HCT116 (cell line): ENCODE data around the gene NPDC1. TPM values are rescaled to one million over a fixed set of nuclear protein-coding genes. Genes with fewer than 3 reads are reported as not detected.

Experiments
- ATAC-seq: fragments of 200-7000 bp; cut with Tn5 transposase; 2 replicates; pipeline ENCODE4 v1.9.1; 2020; ENCODE audit warnings: mild to moderate bottlenecking, moderate library complexity
- BruUV-seq: library from RNA; stranded (reverse); fragments of 400-500 nt; replicated peaks from 2 replicates; lab custom pipeline; 2021; lab: Mats Ljungman, UMichigan
- CTCF ChIA-PET: fragments of 300-600 bp; sonication (Branson Sonifier 250); formaldehyde crosslinking; loops from one replicate; lab custom pipeline; 2021; ENCODE audit warnings: antibody characterized with exemption; lab: Charles Lee
- POLR2A ChIA-PET: fragments of 300-600, 350-600 bp; sonication (Branson Sonifier 250); formaldehyde crosslinking; loops from one replicate; lab custom pipeline; 2021; ENCODE audit warnings: antibody characterized with exemption; lab: Charles Lee
- RAD21 ChIA-PET, 2 experiments: fragments of 300-600 bp; sonication (Branson Sonifier 250); formaldehyde crosslinking; loops; one replicate each; lab custom pipeline; 2023; ENCODE audit warnings: low total read pairs in 2 of 2; ENCODE audit not compliant: uncharacterized antibody in 2 of 2, unreplicated experiment in 2 of 2, low non-redundant PET in 1 of 2; lab: Charles Lee
- DNase-seq: peaks from one replicate; pipeline ENCODE4 v3.0.0-alpha.2; 2010; ENCODE audit warnings: low read depth, low spot score
- H2AFZ ChIP-seq: fragments of 200-600 bp; shearing (Covaris generic), sonication (generic); 2 replicates; pipeline ENCODE4 v1.6.1; 2017; ENCODE audit warnings: low read depth, mixed run types, mixed read lengths, antibody characterized with exemption, low read length; ENCODE audit not compliant: poor library complexity, severe bottlenecking
- H3K27ac ChIP-seq: 2 replicates; pipeline ENCODE4 v1.5.1; 2012; ENCODE audit warnings: low read depth, low read length
- H3K27me3 ChIP-seq: fragments of 200-600 bp; sonication (generic); 2 replicates; pipeline ENCODE4 v1.6.1; 2016; ENCODE audit warnings: mixed run types, low read length, mixed read lengths; ENCODE audit not compliant: insufficient read depth
- H3K36me3 ChIP-seq, 2 experiments: fragments of 200-500 bp in 1 of 2; fragments of 200-600 bp in 1 of 2; sonication (Bioruptor generic) in 1 of 2; sonication (generic) in 1 of 2; 2 replicates each; pipeline versions ENCODE4 v1.5.1 to v1.6.1; 2014 to 2016; ENCODE audit warnings: low read length in 2 of 2, inconsistent platforms in 1 of 2, mixed read lengths in 1 of 2, mixed run types in 1 of 2; ENCODE audit not compliant: insufficient read depth in 2 of 2, control insufficient read depth in 1 of 2
- H3K4me1 ChIP-seq, 2 experiments: fragments of 200-600 bp in 1 of 2; sonication (generic) in 1 of 2; 2 replicates each; pipeline versions ENCODE4 v1.5.1 to v1.6.1; 2012 to 2017; ENCODE audit warnings: low read length in 2 of 2, inconsistent platforms in 1 of 2, mild to moderate bottlenecking in 1 of 2, mixed read lengths in 1 of 2, mixed run types in 1 of 2, moderate library complexity in 1 of 2; ENCODE audit not compliant: insufficient read depth in 2 of 2, control insufficient read depth in 1 of 2
- H3K4me2 ChIP-seq: fragments of 200-600 bp; sonication (generic); 2 replicates; pipeline ENCODE4 v1.6.1; 2017; ENCODE audit warnings: mixed run types, low read length, mixed read lengths
- H3K4me3 ChIP-seq, 2 experiments: fragments of 200-600 bp in 1 of 2; sonication (generic) in 1 of 2; replicated peaks in 1 of 2; 2 replicates each; pipeline ENCODE4 v1.5.1; 2011 to 2016; ENCODE audit warnings: low read length in 2 of 2, control low read depth in 1 of 2, low read depth in 1 of 2, mild to moderate bottlenecking in 1 of 2, mixed read lengths in 1 of 2, mixed run types in 1 of 2
- H3K79me2 ChIP-seq: fragments of 200-600 bp; sonication (generic); 2 replicates; pipeline ENCODE4 v1.6.1; 2017; ENCODE audit warnings: mild to moderate bottlenecking, mixed run types, low read length, moderate library complexity, mixed read lengths; ENCODE audit not compliant: insufficient read depth
- H3K9ac ChIP-seq: fragments of 200-600 bp; sonication (generic); 2 replicates; pipeline ENCODE4 v1.6.1; 2016; ENCODE audit warnings: low read length, mixed read lengths
- H3K9me2 ChIP-seq: fragments of 200-600 bp; sonication (generic), shearing (Covaris generic); 2 replicates; pipeline ENCODE4 v1.6.1; 2017; ENCODE audit warnings: mixed run types, mild to moderate bottlenecking, moderate library complexity; ENCODE audit not compliant: insufficient read depth
- H3K9me3 ChIP-seq, 2 experiments: fragments of 200-500 bp in 1 of 2; fragments of 200-600 bp in 1 of 2; sonication (Bioruptor generic) in 1 of 2; sonication (generic) in 1 of 2; 2 replicates each; pipeline ENCODE4 v1.6.1; 2014 to 2017; ENCODE audit warnings: low read length in 2 of 2, mixed read lengths in 2 of 2, inconsistent platforms in 1 of 2, low read depth in 1 of 2, mild to moderate bottlenecking in 1 of 2, mixed run types in 1 of 2, moderate library complexity in 1 of 2; ENCODE audit not compliant: control insufficient read depth in 1 of 2, insufficient read depth in 1 of 2
- H4K20me1 ChIP-seq: fragments of 200-600 bp; sonication (generic), shearing (Covaris generic); 2 replicates; pipeline ENCODE4 v1.6.1; 2017; ENCODE audit warnings: mixed run types, mild to moderate bottlenecking, moderate library complexity; ENCODE audit not compliant: insufficient read depth
- CEBPB ChIP-seq: IDR thresholded peaks from 2 replicates; pipeline ENCODE4 v1.6.1; 2012; ENCODE audit warnings: low read depth
- EZH2phosphoT487 ChIP-seq: fragments of 200-600 bp; IDR thresholded peaks from 2 replicates; pipeline ENCODE4 v1.6.1; 2018; ENCODE audit warnings: antibody characterized with exemption, borderline replicate concordance
- FOSL1 ChIP-seq: IDR thresholded peaks from 2 replicates; pipeline ENCODE4 v1.6.1; 2012; ENCODE audit warnings: low read depth
- POLR2A ChIP-seq: IDR thresholded peaks from 2 replicates; pipeline ENCODE4 v1.7.0; 2011; ENCODE audit warnings: borderline replicate concordance; ENCODE audit not compliant: insufficient read depth, insufficient read length; ENCODE audit errors: extremely low read depth
- POLR2AphosphoS5 ChIP-seq: IDR thresholded peaks from 2 replicates; pipeline ENCODE4 v1.6.1; 2011; ENCODE audit warnings: mild to moderate bottlenecking, low read depth, low read length, moderate library complexity
- RAD21 ChIP-seq: IDR thresholded peaks from 2 replicates; pipeline ENCODE4 v1.6.1; 2012; ENCODE audit warnings: low read depth, mild to moderate bottlenecking
- SIN3A ChIP-seq: IDR thresholded peaks from 2 replicates; pipeline ENCODE4 v1.6.1; 2012; ENCODE audit warnings: low read depth
- TCF7L2 ChIP-seq: IDR thresholded peaks from 2 replicates; pipeline ENCODE4 v1.7.0; 2011; ENCODE audit warnings: borderline replicate concordance, inconsistent platforms; ENCODE audit not compliant: insufficient read depth, insufficient read length; ENCODE audit errors: extremely low read depth
- YY1 ChIP-seq: IDR thresholded peaks from 2 replicates; pipeline ENCODE4 v1.6.1; 2011; ENCODE audit warnings: low read length, low read depth, moderate library complexity, mild to moderate bottlenecking; ENCODE audit not compliant: insufficient replicate concordance; ENCODE audit errors: extremely low read depth
- ZFX ChIP-seq: fragments of 450-650 bp; IDR thresholded peaks from 2 replicates; pipeline ENCODE4 v1.6.1; 2017
- intact Hi-C: fragments of 100-400 bp; cut with micrococcal nuclease; formaldehyde crosslinking; loops from 2 replicates; pipeline ENCODE4 v1.10.0; 2022
- total RNA-seq: library from RNA; stranded (reverse); gene quantifications from one replicate; pipeline ENCODE4 v1.2.1, GENCODE V29; 2021; ENCODE audit not compliant: unreplicated experiment
- TF ChIP-seq, protein P1 (sequence below), 3 experiments: fragments of 200-600 bp in 1 of 3; sonication (generic) in 1 of 3; IDR thresholded peaks in 2 of 3; conservative IDR thresholded peaks in 1 of 3; 2 replicates each; pipeline ENCODE4 v1.5.1; 2012 to 2017; ENCODE audit warnings: low read depth in 2 of 3, low read length in 2 of 3, antibody characterized with exemption in 1 of 3, borderline replicate concordance in 1 of 3, control low read depth in 1 of 3, mild to moderate bottlenecking in 1 of 3, mixed read lengths in 1 of 3, mixed run types in 1 of 3, moderate library complexity in 1 of 3; ENCODE audit not compliant: insufficient read depth in 1 of 3
- TF ChIP-seq, protein P2 (sequence below): IDR thresholded peaks from 2 replicates; pipeline ENCODE4 v1.6.1; 2011; ENCODE audit warnings: mild to moderate bottlenecking, low read length, moderate library complexity; ENCODE audit not compliant: insufficient replicate concordance; ENCODE audit errors: extremely low read depth
- TF ChIP-seq, protein P3 (sequence below): IDR thresholded peaks from 2 replicates; pipeline ENCODE4 v1.6.1; 2012; ENCODE audit warnings: low read depth

Gene NPDC1
- total RNA-seq, 1 experiment from 2014 or later, result 98.8 TPM

DNA sequence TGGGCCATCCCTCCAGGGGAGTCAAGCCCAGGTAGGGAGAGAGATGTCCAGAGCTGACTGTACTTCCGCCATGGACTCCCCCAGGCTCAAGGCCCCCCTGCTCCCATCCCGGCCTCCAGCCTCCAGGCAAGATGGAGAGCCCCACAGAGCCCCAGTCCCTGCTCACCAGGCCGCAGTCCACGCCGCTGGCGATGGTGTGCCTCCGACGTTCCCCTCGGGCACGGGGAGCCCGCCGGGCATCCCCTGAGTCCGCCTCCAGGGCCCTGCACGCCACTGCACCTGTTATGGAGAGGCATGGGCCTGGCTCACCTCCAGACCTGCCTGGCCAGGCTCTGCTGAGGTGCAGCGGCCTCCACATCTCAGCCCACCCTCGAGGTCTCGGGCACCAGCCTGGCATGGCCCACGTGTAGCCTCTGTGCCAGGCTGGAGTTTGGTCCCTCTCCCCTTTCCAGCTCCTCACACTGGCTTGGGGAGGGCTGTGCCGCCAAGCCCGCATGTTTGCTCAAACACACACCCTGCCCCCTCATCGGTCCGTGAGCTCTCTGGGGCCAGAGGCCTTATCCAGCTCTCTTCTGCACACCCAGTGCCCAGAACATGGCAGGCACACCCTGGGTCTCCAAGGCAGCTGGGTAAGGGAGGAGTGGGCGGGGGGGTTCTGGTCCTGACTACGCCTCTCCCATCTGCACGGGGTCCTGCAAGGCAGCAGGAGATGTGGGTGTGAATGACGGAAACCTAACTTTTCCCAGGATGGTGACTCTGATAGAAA lies 20.3 kb upstream of the NPDC1 start:
- DNase-seq (no peak), ATAC-seq (no peak)
- no peak overlapping the region; the same call in 1 of the 2 replicates for H3K27ac ChIP-seq
- H3K4me1 ChIP-seq, result peaks cover 18 to 37% of the 10 kb centered on the region in 2 experiments
- RAD21 ChIA-PET, result no interaction called here
- H2AFZ ChIP-seq, result no peak overlapping the region
- no peak overlapping the region for H3K4me2 ChIP-seq
- no peak overlapping the region for H3K4me3 ChIP-seq
- BruUV-seq, result no TSS peak
- no peak for TF ChIP-seq EZH2phosphoT487
- no peak for TF ChIP-seq CEBPB
- TF ChIP-seq SIN3A, result no peak
- TF ChIP-seq YY1, result no peak
- TF ChIP-seq RAD21, result no peak
- TF ChIP-seq POLR2AphosphoS5, result no peak
- TF ChIP-seq, protein P1, sequence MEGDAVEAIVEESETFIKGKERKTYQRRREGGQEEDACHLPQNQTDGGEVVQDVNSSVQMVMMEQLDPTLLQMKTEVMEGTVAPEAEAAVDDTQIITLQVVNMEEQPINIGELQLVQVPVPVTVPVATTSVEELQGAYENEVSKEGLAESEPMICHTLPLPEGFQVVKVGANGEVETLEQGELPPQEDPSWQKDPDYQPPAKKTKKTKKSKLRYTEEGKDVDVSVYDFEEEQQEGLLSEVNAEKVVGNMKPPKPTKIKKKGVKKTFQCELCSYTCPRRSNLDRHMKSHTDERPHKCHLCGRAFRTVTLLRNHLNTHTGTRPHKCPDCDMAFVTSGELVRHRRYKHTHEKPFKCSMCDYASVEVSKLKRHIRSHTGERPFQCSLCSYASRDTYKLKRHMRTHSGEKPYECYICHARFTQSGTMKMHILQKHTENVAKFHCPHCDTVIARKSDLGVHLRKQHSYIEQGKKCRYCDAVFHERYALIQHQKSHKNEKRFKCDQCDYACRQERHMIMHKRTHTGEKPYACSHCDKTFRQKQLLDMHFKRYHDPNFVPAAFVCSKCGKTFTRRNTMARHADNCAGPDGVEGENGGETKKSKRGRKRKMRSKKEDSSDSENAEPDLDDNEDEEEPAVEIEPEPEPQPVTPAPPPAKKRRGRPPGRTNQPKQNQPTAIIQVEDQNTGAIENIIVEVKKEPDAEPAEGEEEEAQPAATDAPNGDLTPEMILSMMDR (IDR thresholded peaks at IDR 0.05 in 2 of 3, conservative IDR thresholded peaks at IDR 0.05 in 1 of 3; ENCODE audit: borderline replicate concordance in 1 of 3, insufficient read depth in 1 of 3, low read depth in 2 of 3, low read length in 2 of 3), result no peak
- TF ChIP-seq POLR2A, result no peak
- no peak for TF ChIP-seq FOSL1
- TF ChIP-seq ZFX, result no peak
- no peak for TF ChIP-seq TCF7L2
- TF ChIP-seq, protein P2, sequence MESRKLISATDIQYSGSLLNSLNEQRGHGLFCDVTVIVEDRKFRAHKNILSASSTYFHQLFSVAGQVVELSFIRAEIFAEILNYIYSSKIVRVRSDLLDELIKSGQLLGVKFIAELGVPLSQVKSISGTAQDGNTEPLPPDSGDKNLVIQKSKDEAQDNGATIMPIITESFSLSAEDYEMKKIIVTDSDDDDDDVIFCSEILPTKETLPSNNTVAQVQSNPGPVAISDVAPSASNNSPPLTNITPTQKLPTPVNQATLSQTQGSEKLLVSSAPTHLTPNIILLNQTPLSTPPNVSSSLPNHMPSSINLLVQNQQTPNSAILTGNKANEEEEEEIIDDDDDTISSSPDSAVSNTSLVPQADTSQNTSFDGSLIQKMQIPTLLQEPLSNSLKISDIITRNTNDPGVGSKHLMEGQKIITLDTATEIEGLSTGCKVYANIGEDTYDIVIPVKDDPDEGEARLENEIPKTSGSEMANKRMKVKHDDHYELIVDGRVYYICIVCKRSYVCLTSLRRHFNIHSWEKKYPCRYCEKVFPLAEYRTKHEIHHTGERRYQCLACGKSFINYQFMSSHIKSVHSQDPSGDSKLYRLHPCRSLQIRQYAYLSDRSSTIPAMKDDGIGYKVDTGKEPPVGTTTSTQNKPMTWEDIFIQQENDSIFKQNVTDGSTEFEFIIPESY, result no peak
- TF ChIP-seq, protein P3, sequence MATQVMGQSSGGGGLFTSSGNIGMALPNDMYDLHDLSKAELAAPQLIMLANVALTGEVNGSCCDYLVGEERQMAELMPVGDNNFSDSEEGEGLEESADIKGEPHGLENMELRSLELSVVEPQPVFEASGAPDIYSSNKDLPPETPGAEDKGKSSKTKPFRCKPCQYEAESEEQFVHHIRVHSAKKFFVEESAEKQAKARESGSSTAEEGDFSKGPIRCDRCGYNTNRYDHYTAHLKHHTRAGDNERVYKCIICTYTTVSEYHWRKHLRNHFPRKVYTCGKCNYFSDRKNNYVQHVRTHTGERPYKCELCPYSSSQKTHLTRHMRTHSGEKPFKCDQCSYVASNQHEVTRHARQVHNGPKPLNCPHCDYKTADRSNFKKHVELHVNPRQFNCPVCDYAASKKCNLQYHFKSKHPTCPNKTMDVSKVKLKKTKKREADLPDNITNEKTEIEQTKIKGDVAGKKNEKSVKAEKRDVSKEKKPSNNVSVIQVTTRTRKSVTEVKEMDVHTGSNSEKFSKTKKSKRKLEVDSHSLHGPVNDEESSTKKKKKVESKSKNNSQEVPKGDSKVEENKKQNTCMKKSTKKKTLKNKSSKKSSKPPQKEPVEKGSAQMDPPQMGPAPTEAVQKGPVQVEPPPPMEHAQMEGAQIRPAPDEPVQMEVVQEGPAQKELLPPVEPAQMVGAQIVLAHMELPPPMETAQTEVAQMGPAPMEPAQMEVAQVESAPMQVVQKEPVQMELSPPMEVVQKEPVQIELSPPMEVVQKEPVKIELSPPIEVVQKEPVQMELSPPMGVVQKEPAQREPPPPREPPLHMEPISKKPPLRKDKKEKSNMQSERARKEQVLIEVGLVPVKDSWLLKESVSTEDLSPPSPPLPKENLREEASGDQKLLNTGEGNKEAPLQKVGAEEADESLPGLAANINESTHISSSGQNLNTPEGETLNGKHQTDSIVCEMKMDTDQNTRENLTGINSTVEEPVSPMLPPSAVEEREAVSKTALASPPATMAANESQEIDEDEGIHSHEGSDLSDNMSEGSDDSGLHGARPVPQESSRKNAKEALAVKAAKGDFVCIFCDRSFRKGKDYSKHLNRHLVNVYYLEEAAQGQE, result no peak
- no peaks in the 10 kb centered on the region for H3K9me2 ChIP-seq
- peaks cover 47% of the 10 kb centered on the region for H3K79me2 ChIP-seq
- H4K20me1 ChIP-seq, result no peaks in the 10 kb centered on the region; the same call in 1 of the 2 replicates
- peaks cover 2 to 8% of the 10 kb centered on the region in 2 experiments; a peak in 1 of 4 replicates for H3K36me3 ChIP-seq
- no peaks in the 10 kb centered on the region for H3K9me3 ChIP-seq
- no peak overlapping the region for H3K9ac ChIP-seq
- POLR2A ChIA-PET, result no interaction called here
- no peaks in the 10 kb centered on the region for H3K27me3 ChIP-seq
- intact Hi-C loops, result no loop called here
- CTCF ChIA-PET, result interaction anchor here (1.1 to 3.8 kb wide), 7 partner anchors 8 to 118 kb away, joined by 3 to 57 read pairs (median 10); partner anchors contain the start of genes MAN1B1 and NPDC1
